ENCODE measurements around the gene BRINP2. TPM values are rescaled to one million over a fixed set of nuclear protein-coding genes. Genes with fewer than 3 reads are reported as not detected.

Gene BRINP2
- total and polyA plus RNA-seq, 2 of the 8 experiments (the other 6 are each of a cell fraction or from before 2014, with no cell fraction given) = 0.39 to 0.42 TPM

- Histone ChIP-seq H3K9ac (replicated peaks in 1 of 4; ENCODE audit: extremely low read depth in 1 of 4, low read depth in 3 of 4, low read length in 3 of 4) (no peak overlapping the region), H3K9me3 (ENCODE audit: insufficient read depth in 2 of 2, low read depth in 1 of 2, low read length in 1 of 2) (no peaks in the 10 kb centered on the region), H2BK20ac (ENCODE audit: low read length) (no peak overlapping the region), H3K4me2 (ENCODE audit: insufficient read depth in 1 of 2, low read depth in 2 of 2, low read length in 2 of 2) (no peak overlapping the region), H2BK5ac (ENCODE audit: low read depth, low read length) (no peak overlapping the region), H2BK15ac (ENCODE audit: low read length) (no peak overlapping the region), H3K4me3 (ENCODE audit: extremely low read depth in 1 of 4, insufficient read depth in 2 of 4, low read depth in 3 of 4, low read length in 4 of 4) (no peak overlapping the region), H3K4ac (replicated peaks; ENCODE audit: insufficient read length, low read depth, low read length) (no peak overlapping the region), H3K36me3 (ENCODE audit: control insufficient read depth in 2 of 4, insufficient read depth in 4 of 4, low read length in 3 of 4) (no peaks in the 10 kb centered on the region), H3K23ac (ENCODE audit: insufficient read length) (no peak overlapping the region), H3K14ac (ENCODE audit: insufficient read length) (no peak overlapping the region), H2BK120ac (replicated peaks; ENCODE audit: low read depth, low read length) (no peak overlapping the region), H2BK12ac (ENCODE audit: low read depth, low read length) (no peak overlapping the region), H2AFZ (ENCODE audit: low read length) (no peak overlapping the region), H3K27me3 (replicated peaks in 1 of 4; ENCODE audit: control insufficient read depth in 3 of 4, extremely low read depth in 1 of 4, insufficient read depth in 3 of 4, low read length in 3 of 4) (no peaks in the 10 kb centered on the region), H3K18ac (ENCODE audit: extremely low read depth, low read length) (no peak overlapping the region), H3K4me1 (replicated peaks in 1 of 4; ENCODE audit: control insufficient read depth in 3 of 4, insufficient read depth in 4 of 4, low read length in 3 of 4) (peaks cover 0 to 3% (median 0%) of the 10 kb centered on the region in 4 experiments; a peak in 1 of 7 replicates), H3K23me2 (ENCODE audit: low read depth, low read length) (no peaks in the 10 kb centered on the region), H4K8ac (ENCODE audit: extremely low read depth, insufficient read depth, low read length) (no peak overlapping the region), H4K5ac (ENCODE audit: insufficient read length, low read depth, low read length) (no peak overlapping the region), H3K56ac (replicated peaks; ENCODE audit: insufficient read length, low read depth, low read length) (no peak overlapping the region), H3K79me2 (ENCODE audit: control insufficient read depth in 1 of 2, insufficient read depth in 2 of 2, low read length in 2 of 2) (no peaks in the 10 kb centered on the region), H4K20me1 (replicated peaks in 1 of 2; ENCODE audit: control insufficient read depth in 1 of 2, insufficient read depth in 2 of 2, low read length in 2 of 2) (no peaks in the 10 kb centered on the region), H3K79me1 (ENCODE audit: low read depth, low read length) (no peaks in the 10 kb centered on the region), H3K27ac (ENCODE audit: low read depth, low read length) (no peak overlapping the region), H4K91ac (replicated peaks; ENCODE audit: insufficient read length, low read length) (no peak overlapping the region), H2AK5ac (ENCODE audit: low read depth, low read length) (no peak overlapping the region)
- 92% methylated on average over 1 of the region's 1 CpG; no CpG with 5 or more reads in 1 of the 2 experiments for WGBS, 2 experiments (ENCODE audit: extremely low coverage in 1 of 2, insufficient coverage in 1 of 2, insufficient read length in 1 of 2, insufficient replicate concordance in 2 of 2, low coverage in 1 of 2, low lambda C conversion rate in 2 of 2, missing lambda C conversion rate in 1 of 2)
- DNase-seq (ENCODE audit: low read depth in 1 of 2, low spot score in 2 of 2) (no peak), FAIRE-seq (no peak)
- ChIA-PET POLR2A (ENCODE audit: partially characterized antibody) (interaction anchor here (0.6 kb wide), 1 partner anchor 355 kb away, joined by 3 read pairs; no protein-coding TSS in a partner anchor), CTCF (ENCODE audit: partially characterized antibody) (interaction anchor here (1.1 kb wide), 1 partner anchor 97 kb away, joined by 3 read pairs; no protein-coding TSS in a partner anchor)
- TF ChIP-seq TCF12 (IDR thresholded peaks at IDR 0.05; ENCODE audit: low read depth, low read length) = no peak
- TF ChIP-seq TEAD4 (IDR thresholded peaks at IDR 0.05; ENCODE audit: low read depth, low read length) = no peak
- TF ChIP-seq PHF8 (conservative IDR thresholded peaks at IDR 0.05; ENCODE audit: low read depth, low read length) = no peak
- TF ChIP-seq TBP (IDR thresholded peaks at IDR 0.05; ENCODE audit: low read depth, low read length) = no peak
- no peak for TF ChIP-seq SP1 (IDR thresholded peaks at IDR 0.05; ENCODE audit: low read depth, low read length)
- no peak for TF ChIP-seq FOSL1 (IDR thresholded peaks at IDR 0.05; ENCODE audit: insufficient read depth, low read depth, low read length)
- TF ChIP-seq POLR2AphosphoS5 (IDR thresholded peaks at IDR 0.05; ENCODE audit: low read depth, low read length) = no peak
- no peak for TF ChIP-seq YY1 (IDR thresholded peaks at IDR 0.05; ENCODE audit: low read depth, low read length)
- TF ChIP-seq ZNF274 (IDR thresholded peaks at IDR 0.05; ENCODE audit: borderline replicate concordance, extremely low read depth, low read length) = no peak
- TF ChIP-seq GTF2F1 (IDR thresholded peaks at IDR 0.05; ENCODE audit: borderline replicate concordance, low read depth, low read length) = no peak
- TF ChIP-seq CREB1 (IDR thresholded peaks at IDR 0.05) = no peak
- TF ChIP-seq CBX5 (IDR thresholded peaks at IDR 0.05; ENCODE audit: low read depth, low read length) = no peak
- no peak for TF ChIP-seq MAFK (IDR thresholded peaks at IDR 0.05; ENCODE audit: low read depth, low read length)
- TF ChIP-seq KDM4A (IDR thresholded peaks at IDR 0.05; ENCODE audit: low read depth, low read length, severe bottlenecking) = no peak
- no peak for TF ChIP-seq EP300 (IDR thresholded peaks at IDR 0.05; ENCODE audit: borderline replicate concordance in 1 of 2, low read depth in 2 of 2, low read length in 2 of 2)
Observed at GRCh38 chr1:177282976-177283375, 112.2 kb downstream of the BRINP2 start.

All from H1 (cell line).